Measurements from ENCODE around the gene HEATR5B. TPM values are rescaled to one million over a fixed set of nuclear protein-coding genes. Genes with fewer than 3 reads are reported as not detected.

The HEATR5B gene
- total RNA-seq: 24.1 and 29.0 TPM in 2 replicates

DNA sequence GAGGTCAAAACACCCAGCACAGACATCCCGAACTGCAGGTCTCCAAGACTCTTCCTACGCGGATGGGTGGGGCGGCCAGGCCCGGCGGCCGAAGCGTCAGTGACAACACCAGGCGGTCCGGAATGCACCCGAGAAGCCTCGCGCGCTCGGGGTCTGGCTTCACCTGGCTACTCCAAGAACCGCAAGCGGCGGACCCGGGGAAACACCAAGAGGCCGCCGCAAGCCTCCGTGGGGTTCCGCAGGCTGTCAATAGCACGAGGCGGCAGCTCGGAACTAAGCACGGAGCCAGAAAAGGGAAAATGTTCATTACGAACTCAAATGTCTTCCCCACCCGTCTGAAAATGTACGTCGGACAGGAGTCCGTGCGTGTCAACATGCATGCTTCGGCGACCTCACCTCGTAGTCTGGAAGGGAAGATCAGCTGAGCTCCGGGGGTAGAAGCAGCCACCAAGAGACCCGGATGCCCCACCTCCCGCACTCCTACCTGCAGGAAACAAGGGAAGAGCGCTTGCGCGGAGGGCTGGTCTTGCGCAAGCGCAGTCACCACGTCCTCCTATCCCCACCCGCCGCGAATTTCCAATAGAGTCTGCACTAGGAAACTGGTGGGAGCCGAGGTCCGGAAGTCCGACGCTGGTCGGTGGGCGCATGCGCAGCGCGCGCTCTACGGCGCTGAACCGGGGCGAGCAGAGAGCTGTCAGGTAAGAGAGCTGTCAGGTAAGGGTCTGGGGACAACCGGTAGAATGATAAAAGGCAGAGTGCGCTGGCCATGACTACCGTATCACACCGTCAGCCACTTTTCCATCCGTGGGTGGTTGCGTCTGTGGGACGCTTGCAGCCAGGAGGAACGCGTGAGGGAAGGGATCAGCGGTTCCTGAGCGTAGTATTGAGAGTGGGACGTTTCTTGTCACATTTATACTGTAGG, at the start of gene HEATR5B, which contains the start of gene GPATCH11:
HEATR5B (minus strand) TSS at position 500 of the 922 bp plus-strand sequence. CDS start 958 bp downstream, outside the sequence.
GPATCH11 (plus strand) TSS at position 646 of the 922 bp plus-strand sequence. CDS start 3,864 bp downstream, outside the sequence.

DNA sequence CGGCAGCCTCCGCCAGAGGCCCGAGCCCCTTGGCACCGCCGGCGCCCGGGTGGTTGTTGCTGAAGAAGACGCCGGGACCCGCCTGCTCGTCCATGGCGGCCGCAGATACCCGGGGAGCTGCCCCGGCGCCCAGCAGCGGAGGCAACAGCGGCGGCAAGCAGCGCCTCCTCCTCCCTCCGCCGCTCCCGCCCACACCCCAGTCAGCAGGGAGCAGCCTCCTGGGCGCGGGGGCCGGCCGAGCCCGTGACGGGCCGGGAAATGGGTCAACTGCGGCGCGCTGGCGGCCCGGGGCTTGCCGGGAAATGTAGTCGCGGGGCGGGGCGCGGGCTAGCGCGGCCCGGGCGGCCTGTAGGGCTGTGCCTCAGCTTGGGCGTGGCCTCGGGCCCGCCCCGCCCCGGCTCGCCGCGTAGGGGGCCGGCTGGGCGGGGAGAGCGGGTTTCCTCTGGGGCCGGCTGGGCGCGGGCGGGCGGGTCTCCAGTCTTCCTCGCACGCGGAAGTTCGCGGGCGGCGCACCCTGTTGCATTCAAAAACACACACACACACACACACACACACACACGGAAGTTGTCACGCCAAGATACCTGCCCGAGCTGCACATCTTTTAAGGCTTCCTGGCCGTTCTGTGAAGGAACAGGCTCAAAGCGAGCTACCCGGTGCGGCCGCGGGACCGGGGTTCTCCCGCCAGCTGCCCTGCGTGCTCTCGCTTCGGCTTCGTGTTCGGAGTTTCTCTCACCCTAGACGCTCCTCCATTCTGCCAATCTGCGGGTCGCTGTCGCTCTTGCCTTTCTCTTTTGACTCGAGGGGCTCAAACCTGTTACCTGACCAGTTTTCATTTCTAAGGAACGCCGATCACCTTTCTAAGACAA, 117.6 kb downstream of the HEATR5B start, which contains the start of gene STRN:
STRN (minus strand) TSS at position 167 of the 866 bp plus-strand sequence; CDS start at position 94, 73 bp downstream.

Other genes starting within 250 kb of the HEATR5B start
- gene STRN, start 117.8 kb downstream of the HEATR5B start, total RNA-seq: 14.0 and 24.8 TPM in 2 replicates
- gene GPATCH11, start 146 bp upstream of the HEATR5B start, total RNA-seq: 8.3 and 10.0 TPM in 2 replicates
- gene EIF2AK2, start 72.6 kb upstream of the HEATR5B start, total RNA-seq: 30.9 and 52.0 TPM in 2 replicates
- not detected in 2 replicates for gene SULT6B1, start 104.3 kb upstream of the HEATR5B start, total RNA-seq
- 17.8 and 20.0 TPM in 2 replicates for gene CEBPZOS, start 112.1 kb upstream of the HEATR5B start, total RNA-seq
- 55.8 and 61.3 TPM in 2 replicates for gene CEBPZ, start 147.2 kb upstream of the HEATR5B start, total RNA-seq
- 17.5 and 18.3 TPM in 2 replicates for gene NDUFAF7, start 147.3 kb upstream of the HEATR5B start, total RNA-seq
- gene PRKD3, start 240.5 kb upstream of the HEATR5B start, total RNA-seq: 68.0 and 96.1 TPM in 2 replicates

All from smooth muscle cell of the umbilical artery (primary cell).